Endothelial cell (in vitro differentiated cells): ENCODE results near the gene TMX3. TPM values are rescaled to one million over a fixed set of nuclear protein-coding genes. Genes with fewer than 3 reads are reported as not detected.

ENCODE experiments used
- DNase-seq: peaks from one replicate; pipeline ENCODE4 v3.0.0; 2021; ENCODE audit warnings: low spot score
- H3K27ac Mint-ChIP-seq: one replicate; pipeline ENCODE4 v1.8.0; 2021; ENCODE audit warnings: mixed read lengths, inconsistent platforms; ENCODE audit not compliant: unreplicated experiment
- H3K27me3 Mint-ChIP-seq: one replicate; pipeline ENCODE4 v1.8.0; 2021; ENCODE audit warnings: mild to moderate bottlenecking, moderate library complexity, mixed read lengths, inconsistent platforms; ENCODE audit not compliant: unreplicated experiment
- H3K36me3 Mint-ChIP-seq: one replicate; pipeline ENCODE4 v1.8.0; 2021; ENCODE audit warnings: mild to moderate bottlenecking, low read depth, mixed read lengths, inconsistent platforms; ENCODE audit not compliant: unreplicated experiment
- H3K4me1 Mint-ChIP-seq: one replicate; pipeline ENCODE4 v1.8.0; 2021; ENCODE audit warnings: mild to moderate bottlenecking, mixed read lengths, inconsistent platforms; ENCODE audit not compliant: unreplicated experiment
- H3K4me3 Mint-ChIP-seq: one replicate; pipeline ENCODE4 v1.8.0; 2021; ENCODE audit warnings: mild to moderate bottlenecking, mixed read lengths, inconsistent platforms; ENCODE audit not compliant: unreplicated experiment
- H3K9me3 Mint-ChIP-seq: one replicate; pipeline ENCODE4 v1.8.0; 2021; ENCODE audit warnings: mixed read lengths, inconsistent platforms; ENCODE audit not compliant: unreplicated experiment
- total RNA-seq: library from RNA; stranded (reverse); fragmentation: NEBNext Ultra II Directional; extraction: Animal tissue kit (Norgen Biotek cat#: 25700); gene quantifications from one replicate; pipeline ENCODE4 v1.2.1, GENCODE V29; 2021; ENCODE audit not compliant: unreplicated experiment
- TF ChIP-seq, protein P1 (sequence below): fragments of 200-600 bp; sonication (generic); IDR thresholded peaks from one replicate; pipeline ENCODE4 v1.5.0; 2021; ENCODE audit warnings: antibody characterized with exemption; ENCODE audit not compliant: unreplicated experiment

TMX3 gene
- total RNA-seq, 1 donor from 2014 or later = 57.0 TPM

DNA sequence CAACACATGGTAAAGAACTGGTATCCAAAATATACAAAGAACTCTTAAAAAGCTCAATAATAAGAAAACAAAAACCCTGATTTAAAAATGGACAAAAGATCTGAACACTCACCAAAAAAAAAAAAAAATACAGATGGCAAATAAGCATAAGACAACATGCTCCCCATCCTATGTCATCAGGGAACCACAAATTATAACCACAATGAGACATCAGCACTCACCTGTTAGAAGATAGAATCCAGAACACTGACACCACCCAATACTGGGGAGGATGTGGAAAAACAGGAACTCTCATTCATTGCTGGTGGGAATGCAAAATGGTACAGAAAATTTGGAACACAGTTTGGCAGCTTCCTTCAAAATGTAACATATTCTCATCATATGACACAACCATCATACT lies 66.7 kb downstream of the TMX3 start:
- Mint-ChIP-seq H3K27ac (no peak overlapping the region), H3K9me3 (no peaks in the 10 kb centered on the region), H3K27me3 (no peaks in the 10 kb centered on the region), H3K4me3 (no peak overlapping the region), H3K36me3 (no peaks in the 10 kb centered on the region), H3K4me1 (no peaks in the 10 kb centered on the region)
- no peak for DNase-seq
- TF ChIP-seq, protein P1, sequence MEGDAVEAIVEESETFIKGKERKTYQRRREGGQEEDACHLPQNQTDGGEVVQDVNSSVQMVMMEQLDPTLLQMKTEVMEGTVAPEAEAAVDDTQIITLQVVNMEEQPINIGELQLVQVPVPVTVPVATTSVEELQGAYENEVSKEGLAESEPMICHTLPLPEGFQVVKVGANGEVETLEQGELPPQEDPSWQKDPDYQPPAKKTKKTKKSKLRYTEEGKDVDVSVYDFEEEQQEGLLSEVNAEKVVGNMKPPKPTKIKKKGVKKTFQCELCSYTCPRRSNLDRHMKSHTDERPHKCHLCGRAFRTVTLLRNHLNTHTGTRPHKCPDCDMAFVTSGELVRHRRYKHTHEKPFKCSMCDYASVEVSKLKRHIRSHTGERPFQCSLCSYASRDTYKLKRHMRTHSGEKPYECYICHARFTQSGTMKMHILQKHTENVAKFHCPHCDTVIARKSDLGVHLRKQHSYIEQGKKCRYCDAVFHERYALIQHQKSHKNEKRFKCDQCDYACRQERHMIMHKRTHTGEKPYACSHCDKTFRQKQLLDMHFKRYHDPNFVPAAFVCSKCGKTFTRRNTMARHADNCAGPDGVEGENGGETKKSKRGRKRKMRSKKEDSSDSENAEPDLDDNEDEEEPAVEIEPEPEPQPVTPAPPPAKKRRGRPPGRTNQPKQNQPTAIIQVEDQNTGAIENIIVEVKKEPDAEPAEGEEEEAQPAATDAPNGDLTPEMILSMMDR = no peak

DNA sequence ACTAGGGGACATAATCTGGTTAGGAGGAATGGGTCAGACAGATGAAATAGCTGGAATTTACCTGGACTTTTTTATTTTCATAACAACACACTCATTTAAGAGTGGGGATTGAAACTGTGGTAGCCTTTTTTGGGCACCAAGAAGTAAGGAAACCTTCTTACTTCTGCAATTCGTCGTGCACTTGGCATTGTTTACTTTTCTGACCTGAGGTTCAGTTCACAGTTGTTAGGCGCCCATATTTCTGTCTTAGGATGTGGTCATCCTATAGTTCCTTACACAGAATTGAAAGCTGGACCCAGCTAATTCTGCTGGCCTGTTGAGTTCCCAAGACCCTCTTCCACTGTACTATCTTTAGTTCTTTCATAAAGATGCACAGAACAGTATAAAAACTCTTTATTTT lies 72.9 kb downstream of the TMX3 start:
- Mint-ChIP-seq H3K4me1 (no peaks in the 10 kb centered on the region), H3K4me3 (no peak overlapping the region), H3K27ac (no peak overlapping the region), H3K36me3 (no peaks in the 10 kb centered on the region), H3K9me3 (no peaks in the 10 kb centered on the region), H3K27me3 (no peaks in the 10 kb centered on the region)
- no peak for DNase-seq
- TF ChIP-seq, protein P1 = no peak

DNA sequence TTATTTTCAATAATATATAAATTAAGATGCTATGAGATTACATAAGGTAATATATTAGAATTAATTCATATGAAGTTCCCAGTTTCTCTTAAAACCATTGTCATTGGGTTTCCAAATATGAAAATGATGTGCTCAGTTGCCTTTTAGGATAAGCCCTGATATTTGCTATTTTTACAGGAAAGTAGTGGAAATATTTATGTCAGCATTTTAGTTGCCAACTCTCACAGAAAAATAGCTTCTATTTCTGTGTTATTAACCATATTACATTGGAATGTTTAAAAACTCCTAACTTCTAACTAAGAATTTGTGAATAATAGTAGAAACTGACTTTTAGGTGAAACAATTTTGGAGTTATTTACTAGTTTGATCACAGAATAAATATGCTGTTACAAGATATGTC lies 74.0 kb downstream of the TMX3 start:
- H3K9me3 Mint-ChIP-seq = no peaks in the 10 kb centered on the region
- no peaks in the 10 kb centered on the region for H3K4me1 Mint-ChIP-seq
- H3K27ac Mint-ChIP-seq = no peak overlapping the region
- no peak for DNase-seq
- H3K36me3 Mint-ChIP-seq = no peaks in the 10 kb centered on the region
- TF ChIP-seq, protein P1 = no peak
- H3K4me3 Mint-ChIP-seq = no peak overlapping the region
- H3K27me3 Mint-ChIP-seq = no peaks in the 10 kb centered on the region

DNA sequence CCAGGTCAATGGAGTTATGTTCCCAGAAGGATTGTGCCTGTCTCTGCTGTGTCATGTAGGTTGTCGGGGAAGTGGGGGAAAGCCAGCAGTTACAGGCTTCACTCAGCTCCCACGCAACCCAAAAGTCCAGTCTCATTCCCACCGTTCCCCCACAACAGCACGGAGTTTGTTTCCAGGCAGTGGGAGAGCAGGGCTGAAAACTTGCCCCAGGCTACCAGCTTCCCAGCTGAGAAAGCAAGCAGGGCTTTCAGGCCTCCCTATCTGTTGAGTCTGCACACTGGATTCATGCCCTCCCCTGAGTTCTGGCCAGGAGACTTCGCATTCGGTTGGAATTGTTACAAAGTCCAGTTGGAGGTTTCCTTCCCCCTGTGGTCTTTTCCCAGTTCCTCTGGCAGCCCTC lies 76.3 kb downstream of the TMX3 start:
- TF ChIP-seq, protein P1 = no peak
- no peaks in the 10 kb centered on the region for H3K27me3 Mint-ChIP-seq
- H3K9me3 Mint-ChIP-seq = no peaks in the 10 kb centered on the region
- no peak overlapping the region for H3K4me3 Mint-ChIP-seq
- no peaks in the 10 kb centered on the region for H3K4me1 Mint-ChIP-seq
- H3K27ac Mint-ChIP-seq = no peak overlapping the region
- no peak for DNase-seq
- H3K36me3 Mint-ChIP-seq = no peaks in the 10 kb centered on the region

DNA sequence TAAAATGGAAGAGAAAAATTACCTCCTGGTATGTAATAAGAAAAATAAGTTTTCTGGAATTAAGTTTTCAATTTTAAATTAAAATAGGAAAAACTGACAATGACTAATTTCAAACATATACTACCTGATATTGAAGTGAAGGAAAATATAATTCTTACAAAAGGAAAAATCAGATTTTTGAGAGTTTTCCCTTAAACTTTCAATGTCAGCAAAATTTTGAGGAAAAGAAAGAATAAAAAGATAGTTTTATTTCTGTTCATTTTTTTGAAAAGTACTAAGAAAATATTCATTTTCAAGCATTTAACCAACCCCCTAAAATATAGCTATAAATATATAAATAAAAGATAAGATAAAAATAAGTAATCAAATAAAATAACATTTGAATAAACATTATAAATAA lies 87.1 kb downstream of the TMX3 start:
- Mint-ChIP-seq H3K9me3 (no peaks in the 10 kb centered on the region), H3K27me3 (no peaks in the 10 kb centered on the region), H3K4me1 (peaks cover 5% of the 10 kb centered on the region), H3K4me3 (no peak overlapping the region), H3K27ac (no peak overlapping the region), H3K36me3 (no peaks in the 10 kb centered on the region)
- TF ChIP-seq, protein P1 = no peak
- DNase-seq = no peak

Other genes starting within 250 kb of the TMX3 start
- 8.2 TPM for gene CCDC102B, start 83.0 kb upstream of the TMX3 start, total RNA-seq